Vagina (tissue), 2 donors: ENCODE data around the gene CCDC81. TPM values are rescaled to one million over a fixed set of nuclear protein-coding genes. Genes with fewer than 3 reads are reported as not detected.

Source experiments
- DNase-seq, 2 donors: peaks; one replicate each; pipeline ENCODE4 v3.0.0-alpha.2; 2017; ENCODE audit errors: extremely low spot score in 2 of 2
- H3K27ac ChIP-seq: fragments of 200-600 bp; sonication (generic); one replicate; pipeline ENCODE4 v1.5.1; 2019
- H3K27me3 ChIP-seq: fragments of 200-600 bp; sonication (generic); one replicate; pipeline ENCODE4 v1.5.1; 2019
- H3K36me3 ChIP-seq, 2 donors: fragments of 200-600 bp; sonication (generic); one replicate each; pipeline ENCODE4 v1.5.1; 2017 to 2019
- H3K4me1 ChIP-seq: fragments of 200-600 bp; sonication (generic); one replicate; pipeline ENCODE4 v1.5.1; 2019
- H3K4me3 ChIP-seq, 2 donors: fragments of 200-600 bp; sonication (generic); 1 replicate in 1 of 2; 2 replicates in 1 of 2; pipeline ENCODE4 v1.5.1; 2016 to 2019
- H3K9me3 ChIP-seq: fragments of 200-600 bp; sonication (generic); one replicate; pipeline ENCODE4 v1.5.1; 2019
- POLR2A ChIP-seq, 2 donors: fragments of 450-650 bp; IDR thresholded peaks; one replicate each; pipeline ENCODE4 v1.6.1; 2017; ENCODE audit warnings: antibody characterized with exemption in 2 of 2, mild to moderate bottlenecking in 2 of 2, moderate library complexity in 2 of 2
- POLR2AphosphoS5 ChIP-seq, 2 donors: sonication (generic); formaldehyde crosslinking; IDR thresholded peaks; one replicate each; pipeline ENCODE4 v1.9.0; 2017; ENCODE audit warnings: antibody characterized with exemption in 2 of 2, mild to moderate bottlenecking in 2 of 2, low read depth in 1 of 2; ENCODE audit not compliant: insufficient read depth in 1 of 2
- intact Hi-C: fragments of 100-400 bp; cut with DNase I; formaldehyde crosslinking; loops from one replicate; pipeline ENCODE4 v1.15.1; 2023
- total RNA-seq: library from RNA; depleted of rRNA; stranded (reverse); fragments of >200 nt; gene quantifications from one replicate; pipeline ENCODE4 v1.2.3, GENCODE V29; 2016
- TF ChIP-seq, protein P1 (sequence below), 3 experiments: fragments of 450-650 bp in 2 of 3; fragments of 200-600 bp in 1 of 3; sonication (generic) in 1 of 3; IDR thresholded peaks; one replicate each; pipeline ENCODE4 v1.5.1; 2017 to 2019; ENCODE audit warnings: antibody characterized with exemption in 3 of 3, mild to moderate bottlenecking in 2 of 3, moderate library complexity in 2 of 3

The CCDC81 gene
- total RNA-seq, 1 donor from 2014 or later, result not detected

DNA sequence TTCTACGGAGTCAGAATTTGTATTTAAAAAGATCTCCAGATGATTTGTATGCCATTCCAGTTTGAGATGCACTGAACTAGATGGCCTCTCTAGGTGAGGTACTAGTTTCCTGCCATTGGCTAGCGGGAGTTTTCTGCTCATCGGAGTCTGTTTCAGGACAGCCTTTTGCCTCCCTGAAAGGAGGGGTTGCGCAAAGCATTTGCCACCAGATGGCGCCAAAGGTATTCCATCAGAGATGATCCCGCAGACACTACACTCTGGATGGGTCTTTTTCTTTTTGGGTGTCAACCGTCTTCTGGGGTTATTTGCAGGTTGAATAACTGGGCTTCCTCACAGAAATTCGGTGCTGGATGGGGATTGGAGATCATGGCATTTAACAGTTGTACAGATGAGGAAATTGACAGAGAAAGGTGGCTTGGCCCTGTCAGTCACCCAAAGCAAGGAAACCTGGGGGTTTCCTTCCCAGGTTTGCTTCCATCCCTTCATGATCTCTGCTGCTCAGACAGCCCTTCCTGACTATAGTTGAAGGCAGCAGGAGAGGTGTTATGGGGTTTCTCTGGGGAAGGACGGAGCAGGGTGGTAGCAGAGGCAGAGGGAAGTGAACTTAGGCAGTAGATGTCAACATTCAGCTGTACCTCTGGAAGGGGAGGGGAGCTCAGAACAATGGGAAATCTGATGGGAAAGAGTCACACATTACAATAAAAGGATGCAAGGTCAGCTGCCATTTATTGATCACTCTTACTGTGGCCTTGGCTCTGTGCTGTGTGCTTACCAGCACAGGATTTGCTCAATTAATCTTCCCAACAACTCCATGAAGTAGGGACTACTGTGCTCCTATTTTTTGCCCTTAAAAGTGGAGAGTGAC is 81.6 kb downstream of the CCDC81 start:
- Histone ChIP-seq H3K36me3 (peaks cover 0 to under 1% of the 10 kb centered on the region in 2 donors), H3K27ac (peak overlapping the region; percentile 32), H3K4me1 (peaks cover 43% of the 10 kb centered on the region), H3K27me3 (no peaks in the 10 kb centered on the region), H3K4me3 (no peak overlapping the region), H3K9me3 (no peaks in the 10 kb centered on the region)
- no peak for DNase-seq
- TF ChIP-seq POLR2A (IDR thresholded peaks at IDR 0.05), result no peak
- TF ChIP-seq, protein P1, sequence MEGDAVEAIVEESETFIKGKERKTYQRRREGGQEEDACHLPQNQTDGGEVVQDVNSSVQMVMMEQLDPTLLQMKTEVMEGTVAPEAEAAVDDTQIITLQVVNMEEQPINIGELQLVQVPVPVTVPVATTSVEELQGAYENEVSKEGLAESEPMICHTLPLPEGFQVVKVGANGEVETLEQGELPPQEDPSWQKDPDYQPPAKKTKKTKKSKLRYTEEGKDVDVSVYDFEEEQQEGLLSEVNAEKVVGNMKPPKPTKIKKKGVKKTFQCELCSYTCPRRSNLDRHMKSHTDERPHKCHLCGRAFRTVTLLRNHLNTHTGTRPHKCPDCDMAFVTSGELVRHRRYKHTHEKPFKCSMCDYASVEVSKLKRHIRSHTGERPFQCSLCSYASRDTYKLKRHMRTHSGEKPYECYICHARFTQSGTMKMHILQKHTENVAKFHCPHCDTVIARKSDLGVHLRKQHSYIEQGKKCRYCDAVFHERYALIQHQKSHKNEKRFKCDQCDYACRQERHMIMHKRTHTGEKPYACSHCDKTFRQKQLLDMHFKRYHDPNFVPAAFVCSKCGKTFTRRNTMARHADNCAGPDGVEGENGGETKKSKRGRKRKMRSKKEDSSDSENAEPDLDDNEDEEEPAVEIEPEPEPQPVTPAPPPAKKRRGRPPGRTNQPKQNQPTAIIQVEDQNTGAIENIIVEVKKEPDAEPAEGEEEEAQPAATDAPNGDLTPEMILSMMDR (IDR thresholded peaks at IDR 0.05), result peak; percentile 73 to 95 (median 91)
- peak in 1 of 2 donors; percentile 69 for TF ChIP-seq POLR2AphosphoS5 (IDR thresholded peaks at IDR 0.05; ENCODE audit: insufficient read depth in 1 of 2, low read depth in 1 of 2)
- intact Hi-C loops, result loop anchor here (5.0 kb wide), 2 partner anchors 151 to 361 kb away; no protein-coding TSS in a partner anchor

- intact Hi-C loops, result loop anchor here (5.0 kb wide), 2 partner anchors 149 to 359 kb away; no protein-coding TSS in a partner anchor
- Histone ChIP-seq H3K36me3 (peaks cover 0 to 5% of the 10 kb centered on the region in 2 donors), H3K4me1 (peaks cover 44% of the 10 kb centered on the region), H3K27me3 (no peaks in the 10 kb centered on the region), H3K9me3 (no peaks in the 10 kb centered on the region), H3K4me3 (no peak overlapping the region), H3K27ac (peak overlapping the region; percentile 75)
- no peak for TF ChIP-seq POLR2A (IDR thresholded peaks at IDR 0.05)
- no peak for TF ChIP-seq POLR2AphosphoS5 (IDR thresholded peaks at IDR 0.05; ENCODE audit: insufficient read depth in 1 of 2, low read depth in 1 of 2)
- TF ChIP-seq, protein P1 (IDR thresholded peaks at IDR 0.05), result no peak
- no peak for DNase-seq
Observed at GRCh38 chr11:86458294-86459001, 83.8 kb downstream of the CCDC81 start.

GRCh38 chr11:86459002-86459385 is 84.3 kb downstream of the CCDC81 start:
- no peaks in the 10 kb centered on the region for H3K9me3 ChIP-seq
- no peaks in the 10 kb centered on the region for H3K27me3 ChIP-seq
- peaks cover 0 to 5% of the 10 kb centered on the region in 2 donors for H3K36me3 ChIP-seq
- intact Hi-C loops, result loop anchor here (5.0 kb wide), 2 partner anchors 148 to 358 kb away; no protein-coding TSS in a partner anchor
- H3K4me3 ChIP-seq, result no peak overlapping the region
- no peak for DNase-seq
- peaks cover 44% of the 10 kb centered on the region for H3K4me1 ChIP-seq
- peak overlapping the region; percentile 75 for H3K27ac ChIP-seq
- TF ChIP-seq, protein P1 (IDR thresholded peaks at IDR 0.05), result no peak
- TF ChIP-seq POLR2A (IDR thresholded peaks at IDR 0.05), result no peak
- TF ChIP-seq POLR2AphosphoS5 (IDR thresholded peaks at IDR 0.05; ENCODE audit: insufficient read depth in 1 of 2, low read depth in 1 of 2), result no peak

DNA sequence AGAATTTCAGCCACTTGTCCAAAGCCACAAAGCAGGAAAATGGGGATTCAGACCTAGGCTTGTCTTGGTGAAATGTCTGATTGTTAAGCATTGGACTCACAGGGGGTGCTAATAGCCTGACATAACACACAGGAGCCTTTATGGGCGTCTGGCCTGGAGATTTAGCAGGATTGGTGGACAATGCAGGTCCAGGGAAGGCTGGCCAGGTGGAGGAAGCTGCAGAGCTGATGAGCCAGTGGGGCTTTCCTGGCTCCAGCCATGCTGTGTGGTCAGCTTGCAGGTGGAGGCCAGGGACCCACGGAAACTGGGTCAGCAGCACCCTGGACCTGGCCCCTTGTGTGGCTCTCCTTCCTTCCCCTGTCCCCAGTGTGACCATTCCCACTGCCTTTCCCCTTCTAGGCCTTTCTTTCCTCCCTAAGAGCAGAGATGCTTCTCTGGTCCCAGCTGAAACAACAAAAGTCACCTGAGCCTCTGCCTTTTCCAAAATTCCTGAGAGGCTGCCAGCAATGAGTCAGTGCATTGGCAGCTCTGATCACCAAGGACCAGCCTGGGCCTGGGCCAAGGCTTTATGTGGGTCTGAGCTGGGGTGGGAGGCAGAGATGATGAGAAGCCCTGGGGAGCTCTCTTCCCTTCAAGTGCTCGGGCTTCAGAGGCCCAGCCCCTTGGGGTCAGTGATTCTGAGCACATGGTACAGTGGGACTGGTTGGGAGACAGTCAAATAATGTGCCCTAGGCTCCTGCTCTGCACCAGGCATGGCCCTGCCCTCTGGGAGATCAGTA is 85.2 kb downstream of the CCDC81 start:
- Histone ChIP-seq H3K36me3 (peaks cover 0 to 5% of the 10 kb centered on the region in 2 donors), H3K27ac (peak overlapping the region; percentile 75), H3K4me3 (no peak overlapping the region), H3K4me1 (peaks cover 44% of the 10 kb centered on the region), H3K9me3 (no peaks in the 10 kb centered on the region), H3K27me3 (no peaks in the 10 kb centered on the region)
- intact Hi-C loops, result loop anchor here (5.0 kb wide), 2 partner anchors 147 to 357 kb away; no protein-coding TSS in a partner anchor
- DNase-seq, result no peak
- peak; percentile 11 to 13 for TF ChIP-seq POLR2AphosphoS5 (IDR thresholded peaks at IDR 0.05; ENCODE audit: insufficient read depth in 1 of 2, low read depth in 1 of 2)
- TF ChIP-seq, protein P1 (IDR thresholded peaks at IDR 0.05), result no peak
